GM12873 (cell line): Measurements from ENCODE around the gene NDUFS6.

Source experiments
- CTCF ChIP-seq: IDR thresholded peaks from 2 replicates; pipeline ENCODE4 v1.5.1; 2012; ENCODE audit warnings: low read depth, mild to moderate bottlenecking, moderate library complexity, low read length, control low read depth; ENCODE audit not compliant: insufficient read depth; ENCODE audit errors: missing control alignments

The NDUFS6 gene

GRCh38 chr5:1859099-1859498, 57.9 kb downstream of the NDUFS6 start:
- TF ChIP-seq CTCF: no peak

- no peak for TF ChIP-seq CTCF
These were observed 58.9 kb downstream of the NDUFS6 start for GRCh38 chr5:1860021-1860610.

- no peak for TF ChIP-seq CTCF
These were observed 59.7 kb downstream of the NDUFS6 start for GRCh38 chr5:1860949-1861348.

GRCh38 chr5:1864896-1865440, 63.8 kb downstream of the NDUFS6 start:
- TF ChIP-seq CTCF: no peak

GRCh38 chr5:1865486-1865885, 64.3 kb downstream of the NDUFS6 start:
- TF ChIP-seq CTCF: no peak
